Measurements from ENCODE around the gene OR9G1.

OR9G1 gene

GRCh38 chr11:56740107-56740506, 41.2 kb downstream of the OR9G1 start:
- no peak overlapping the region for H3K4me3 ChIP-seq (ENCODE audit: low read length)
- DNase-seq (ENCODE audit: low read depth), result no peak
- no peak for TF ChIP-seq CTCF (conservative IDR thresholded peaks at IDR 0.05; ENCODE audit: low read length)

DNA sequence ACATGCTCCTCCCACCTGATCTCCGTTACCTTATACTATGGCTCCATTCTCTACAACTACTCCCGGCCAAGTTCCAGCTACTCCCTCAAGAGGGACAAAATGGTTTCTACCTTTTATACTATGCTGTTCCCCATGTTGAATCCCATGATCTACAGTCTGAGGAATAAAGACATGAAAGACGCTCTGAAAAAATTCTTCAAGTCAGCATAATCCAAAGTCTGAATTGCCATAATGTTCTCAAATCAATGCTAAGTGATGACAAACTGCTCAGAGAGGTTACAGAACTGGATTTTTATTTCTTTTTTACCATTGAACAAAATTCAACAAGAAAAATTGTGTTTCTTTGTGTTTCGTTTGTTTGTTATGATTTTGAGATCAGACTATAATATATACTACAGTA, 42.0 kb downstream of the OR9G1 start:
- no peak for DNase-seq (ENCODE audit: low read depth)
- no peak for TF ChIP-seq CTCF (conservative IDR thresholded peaks at IDR 0.05; ENCODE audit: low read length)
- no peak overlapping the region for H3K4me3 ChIP-seq (ENCODE audit: low read length)

GRCh38 chr11:56748597-56748996, 49.7 kb downstream of the OR9G1 start, which contains the start of gene OR9G4:
Gene OR9G4 (minus strand): TSS chr11:56748697. CDS start chr11:56743766, 4,931 bp downstream.
- DNase-seq (ENCODE audit: low read depth), result no peak
- no peak within 1 kb of the TSS for H3K4me3 ChIP-seq (ENCODE audit: low read length)
- TF ChIP-seq CTCF (conservative IDR thresholded peaks at IDR 0.05; ENCODE audit: low read length), result no peak

DNA sequence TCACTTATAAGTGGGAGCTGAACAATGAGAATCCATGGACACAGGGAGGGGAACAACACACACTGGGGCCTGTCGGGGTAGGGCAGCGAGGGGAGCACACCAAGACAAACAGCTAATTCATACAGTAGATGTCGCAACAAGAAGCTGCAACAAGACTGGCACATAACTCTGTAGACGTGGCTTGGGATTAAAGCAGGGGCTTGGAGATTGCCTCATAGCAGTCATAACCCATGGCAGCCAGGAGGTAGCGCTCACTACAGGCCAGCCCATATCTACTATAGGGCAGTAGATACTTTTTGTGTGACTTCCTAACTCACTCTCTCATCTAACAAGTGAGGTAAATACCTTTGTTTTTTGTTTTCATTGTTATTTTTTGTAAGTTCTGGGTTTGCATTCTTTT, 51.3 kb downstream of the OR9G1 start:
- DNase-seq (ENCODE audit: low read depth), result no peak
- TF ChIP-seq CTCF (conservative IDR thresholded peaks at IDR 0.05; ENCODE audit: low read length), result no peak
- H3K4me3 ChIP-seq (ENCODE audit: low read length), result no peak overlapping the region

GRCh38 chr11:56751480-56751879, 52.6 kb downstream of the OR9G1 start:
- TF ChIP-seq CTCF (conservative IDR thresholded peaks at IDR 0.05; ENCODE audit: low read length), result no peak
- DNase-seq (ENCODE audit: low read depth), result no peak
- H3K4me3 ChIP-seq (ENCODE audit: low read length), result no peak overlapping the region
